ENCODE measurements around the gene DOK1. TPM values are rescaled to one million over a fixed set of nuclear protein-coding genes. Genes with fewer than 3 reads are reported as not detected.
A peak's percentile ranks its signal among the peaks of the same experiment; 100 is the strongest.

Gene DOK1
- total RNA-seq, 1 donor from 2014 or later, result 12.0 TPM

DNA sequence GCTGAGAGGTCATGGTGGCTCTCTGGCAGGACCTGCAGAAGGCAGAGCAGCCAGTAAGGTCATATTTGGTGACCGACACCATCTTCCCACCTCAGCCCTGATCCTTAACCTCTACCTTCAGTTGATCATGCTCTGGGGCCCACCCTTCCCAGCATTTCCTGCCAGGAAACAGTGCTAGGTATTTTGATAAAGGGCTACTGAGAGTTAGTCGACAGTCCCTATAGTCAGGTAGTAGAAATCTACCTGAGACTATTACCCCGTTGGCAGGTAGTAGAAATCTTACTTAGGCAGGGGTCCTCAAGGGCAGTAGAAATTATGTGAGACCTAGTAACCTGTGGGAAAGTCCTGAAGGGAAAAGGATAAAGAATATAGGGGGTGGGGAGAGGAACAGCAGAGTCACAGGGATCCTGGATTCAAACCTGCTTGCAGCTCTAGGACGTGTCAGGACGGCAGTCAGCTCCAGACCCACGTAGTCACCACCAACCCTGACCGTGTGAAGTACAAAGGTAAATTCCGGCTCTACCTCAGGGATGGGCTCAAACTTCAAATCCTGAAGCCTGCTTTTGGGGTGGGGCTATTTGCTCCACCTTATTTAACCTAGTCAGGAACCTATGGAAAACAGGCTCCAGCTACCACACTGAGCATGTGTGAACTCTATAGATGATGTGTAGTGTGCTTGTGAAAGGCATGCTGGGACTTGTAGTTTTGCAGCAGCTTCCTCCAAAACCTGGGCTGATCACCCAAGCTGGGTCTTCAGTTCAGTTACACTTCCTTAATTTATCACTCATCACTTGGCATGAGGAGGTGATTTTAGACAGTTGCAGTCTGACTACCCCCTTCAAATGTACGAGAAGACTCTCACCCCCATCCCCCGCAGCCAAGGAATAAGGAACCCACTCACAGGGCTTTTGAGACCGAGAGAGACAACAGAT, 28.5 kb upstream of the DOK1 start, which contains the start of gene DQX1:
Gene DQX1, minus strand, starts transcription at position 515 of the 932 bp plus-strand sequence. Its CDS starts 502 bp downstream, at position 13.
- peak; percentile 48 for DNase-seq (ENCODE audit: low spot score)

DNA sequence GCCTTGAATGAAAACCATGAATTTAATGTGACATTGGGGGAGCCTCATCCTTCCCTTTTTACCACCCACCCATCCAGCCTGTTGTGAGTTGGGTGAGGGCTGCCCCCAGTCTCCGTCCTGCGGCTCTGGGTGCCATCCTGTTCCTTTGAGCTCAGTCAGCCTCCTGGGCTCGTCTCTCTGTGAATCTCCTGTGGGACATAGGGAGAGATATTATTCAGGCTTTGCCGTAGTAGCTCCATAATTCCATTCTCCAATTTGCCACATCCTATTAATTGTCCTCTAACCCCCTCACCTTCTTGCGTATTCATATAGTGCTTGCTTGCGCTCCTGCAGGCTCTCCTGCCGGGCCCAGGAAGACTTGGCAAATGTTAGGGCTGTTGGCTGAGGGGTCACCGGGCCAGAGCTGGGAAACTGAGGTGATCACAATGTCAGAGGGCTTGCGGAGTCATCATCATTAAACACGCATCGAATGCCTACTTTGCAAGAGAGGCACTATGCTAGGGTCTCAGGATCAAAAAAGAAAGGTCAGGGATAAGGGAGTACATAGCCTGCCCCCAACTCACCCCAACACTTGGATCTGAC, 27.8 kb upstream of the DOK1 start:
- DNase-seq (ENCODE audit: low spot score), result no peak

DNA sequence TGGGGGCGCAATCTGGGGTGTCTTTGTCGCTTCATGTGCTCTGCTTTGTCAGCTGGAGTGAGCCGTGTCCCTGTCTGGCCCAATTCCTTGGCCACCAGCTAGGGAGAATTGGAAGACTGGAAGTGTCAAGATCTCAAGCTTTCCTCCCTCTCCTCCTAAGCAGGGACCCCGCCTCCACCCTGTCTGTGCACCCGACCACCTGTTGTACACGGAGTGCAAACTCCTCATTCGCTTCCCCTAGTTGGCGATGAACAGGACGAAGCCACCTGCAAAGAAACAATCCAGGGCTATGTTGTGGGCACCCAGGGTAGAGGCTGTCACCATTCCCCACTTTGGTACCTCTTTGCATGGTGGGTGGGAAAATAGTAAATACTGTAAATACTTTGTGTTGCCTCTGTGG, 26.8 kb upstream of the DOK1 start:
- no peak for DNase-seq (ENCODE audit: low spot score)

DNA sequence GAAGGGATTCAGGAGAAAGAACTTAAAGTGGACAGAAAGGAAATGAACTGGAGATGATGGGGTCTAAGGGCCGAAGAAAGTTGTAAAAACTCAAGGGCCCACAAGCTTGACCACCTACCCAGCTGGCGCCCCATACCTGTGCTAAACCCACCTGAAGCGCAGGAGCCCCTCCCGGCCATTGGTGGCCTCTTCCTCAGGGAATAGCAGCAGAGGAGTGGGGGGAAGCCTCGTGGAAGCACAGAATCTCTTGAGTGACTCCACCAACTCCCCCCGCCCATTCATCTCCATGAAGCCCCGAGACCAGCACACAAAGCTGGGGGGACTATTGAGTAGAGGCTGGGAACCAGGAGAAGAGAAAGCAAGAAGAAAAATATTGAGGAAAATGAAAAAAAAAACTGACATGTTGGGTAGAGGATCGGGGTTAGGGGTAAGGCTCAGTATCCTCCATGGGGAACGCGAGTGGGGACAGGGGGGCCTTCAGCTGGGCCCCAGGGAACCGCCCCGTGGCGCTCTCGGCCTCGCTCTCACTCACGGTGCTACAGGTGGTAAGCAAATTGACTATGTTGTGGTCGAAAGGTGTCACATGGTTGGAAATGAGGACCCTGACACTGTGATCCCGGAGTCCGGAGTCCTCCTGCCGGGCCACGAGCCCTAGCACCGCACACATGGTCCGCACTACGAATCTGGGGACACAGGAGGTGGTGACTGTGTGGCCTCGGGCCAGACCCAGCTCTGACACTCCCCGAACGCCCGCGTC, 25.7 kb upstream of the DOK1 start:
- DNase-seq (ENCODE audit: low spot score), result no peak

DNA sequence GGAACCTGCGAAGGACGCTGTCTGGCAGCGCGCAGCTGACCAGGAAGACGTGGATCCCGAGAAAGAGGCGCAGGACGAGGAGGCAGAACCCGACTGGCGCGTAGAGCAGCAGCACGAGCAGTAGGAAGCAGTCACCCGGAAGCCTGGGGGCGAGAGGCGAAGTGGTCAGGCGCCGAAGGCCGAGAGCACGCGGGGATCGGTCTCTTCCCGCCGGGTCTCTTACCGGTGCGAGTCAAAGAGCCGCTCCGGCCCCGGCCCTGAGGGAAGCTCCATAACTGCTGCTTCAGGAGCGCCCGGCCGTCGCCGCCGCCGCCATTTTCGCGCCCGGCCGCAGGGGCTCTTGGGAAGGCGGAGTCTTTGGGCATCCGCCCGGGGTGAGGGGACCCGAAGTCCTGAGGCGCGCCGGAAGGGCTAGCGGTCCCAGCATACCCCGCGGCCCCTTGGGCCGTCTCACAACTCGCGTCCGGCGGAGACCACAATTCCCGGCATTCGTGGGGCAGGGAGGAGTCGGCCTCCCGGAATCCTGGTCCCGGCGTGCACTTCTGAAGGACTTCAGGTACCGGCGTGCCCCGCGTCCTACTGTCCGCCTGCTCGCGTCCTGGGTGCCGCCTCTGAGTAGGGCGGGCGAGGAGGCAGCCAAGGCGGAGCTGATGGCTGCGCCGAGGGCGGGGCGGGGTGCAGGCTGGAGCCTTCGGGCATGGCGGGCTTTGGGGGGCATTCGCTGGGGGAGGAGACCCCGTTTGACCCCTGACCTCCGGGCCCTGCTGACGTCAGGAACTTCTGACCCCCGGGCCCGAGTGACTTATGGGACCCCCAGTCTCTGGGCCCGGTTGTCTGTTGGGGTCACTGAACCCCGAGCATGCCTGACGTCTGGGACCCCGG, 24.9 kb upstream of the DOK1 start, which contains the start of the genes AUP1 and HTRA2:
Gene AUP1, minus strand, starts transcription at position 350 of the 882 bp plus-strand sequence. Its CDS starts 77 bp downstream, at position 273.
Gene HTRA2, plus strand, starts transcription at position 577 of the 882 bp plus-strand sequence. Its CDS starts 74 bp downstream, at position 651.
- DNase-seq (ENCODE audit: low spot score), result peak; percentile 100

DNA sequence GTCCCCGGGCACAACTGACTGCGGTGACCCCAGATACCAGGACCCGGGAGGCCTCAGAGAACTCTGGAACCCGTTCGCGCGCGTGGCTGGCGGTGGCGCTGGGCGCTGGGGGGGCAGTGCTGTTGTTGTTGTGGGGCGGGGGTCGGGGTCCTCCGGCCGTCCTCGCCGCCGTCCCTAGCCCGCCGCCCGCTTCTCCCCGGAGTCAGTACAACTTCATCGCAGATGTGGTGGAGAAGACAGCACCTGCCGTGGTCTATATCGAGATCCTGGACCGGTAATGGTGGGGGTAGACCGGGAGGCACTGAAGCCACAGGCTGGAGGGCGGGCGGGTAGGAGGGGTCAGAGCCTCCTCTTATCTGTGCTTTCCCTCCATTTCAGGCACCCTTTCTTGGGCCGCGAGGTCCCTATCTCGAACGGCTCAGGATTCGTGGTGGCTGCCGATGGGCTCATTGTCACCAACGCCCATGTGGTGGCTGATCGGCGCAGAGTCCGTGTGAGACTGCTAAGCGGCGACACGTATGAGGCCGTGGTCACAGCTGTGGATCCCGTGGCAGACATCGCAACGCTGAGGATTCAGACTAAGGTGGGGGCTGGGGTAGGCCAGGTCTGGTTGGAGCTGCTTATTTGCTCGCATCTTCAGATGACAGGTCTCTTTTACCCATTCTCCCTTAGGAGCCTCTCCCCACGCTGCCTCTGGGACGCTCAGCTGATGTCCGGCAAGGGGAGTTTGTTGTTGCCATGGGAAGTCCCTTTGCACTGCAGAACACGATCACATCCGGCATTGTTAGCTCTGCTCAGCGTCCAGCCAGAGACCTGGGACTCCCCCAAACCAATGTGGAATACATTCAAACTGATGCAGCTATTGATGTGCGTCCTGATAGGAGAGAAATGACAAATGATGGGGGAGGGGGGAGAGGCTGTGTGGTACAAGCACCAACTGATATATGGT, 24.0 kb upstream of the DOK1 start:
- DNase-seq (ENCODE audit: low spot score), result peak; percentile 49

DNA sequence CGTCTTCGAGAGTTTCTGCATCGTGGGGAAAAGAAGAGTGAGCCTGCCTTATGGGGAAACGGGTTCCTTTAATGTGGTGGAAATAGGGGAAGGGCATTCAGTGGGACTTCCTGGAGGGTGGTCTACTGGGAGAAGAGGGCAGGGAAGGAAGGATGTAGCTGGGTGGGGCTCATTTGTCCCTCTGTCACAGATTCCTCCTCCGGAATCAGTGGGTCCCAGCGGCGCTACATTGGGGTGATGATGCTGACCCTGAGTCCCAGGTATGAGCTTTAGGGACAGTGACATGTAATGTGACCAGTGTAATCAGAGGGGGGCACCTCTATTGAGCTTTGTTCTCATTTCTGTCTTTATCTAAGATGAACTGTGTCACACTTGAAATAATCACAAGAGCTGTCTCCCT, 22.9 kb upstream of the DOK1 start:
- no peak for DNase-seq (ENCODE audit: low spot score)

DNA sequence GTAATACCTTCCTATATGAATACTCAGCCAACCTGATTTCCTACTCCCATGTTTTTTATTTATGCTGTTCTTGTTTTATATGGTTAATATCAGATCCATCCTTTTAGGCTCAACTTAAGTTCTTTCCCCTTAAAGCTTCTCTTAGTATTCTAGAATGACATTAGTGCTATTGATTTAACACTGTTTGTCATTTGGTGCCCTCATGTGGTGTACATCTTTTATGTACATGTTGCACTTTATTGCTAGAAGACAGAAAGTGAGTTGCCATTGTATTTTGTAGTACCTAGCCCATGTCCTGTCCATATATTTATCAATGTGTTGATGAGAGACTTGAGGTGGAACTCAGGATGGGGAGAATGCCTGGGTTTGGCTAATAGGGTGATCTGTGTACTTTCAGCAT, 22.3 kb upstream of the DOK1 start:
- peak; percentile 47 for DNase-seq (ENCODE audit: low spot score)

DNA sequence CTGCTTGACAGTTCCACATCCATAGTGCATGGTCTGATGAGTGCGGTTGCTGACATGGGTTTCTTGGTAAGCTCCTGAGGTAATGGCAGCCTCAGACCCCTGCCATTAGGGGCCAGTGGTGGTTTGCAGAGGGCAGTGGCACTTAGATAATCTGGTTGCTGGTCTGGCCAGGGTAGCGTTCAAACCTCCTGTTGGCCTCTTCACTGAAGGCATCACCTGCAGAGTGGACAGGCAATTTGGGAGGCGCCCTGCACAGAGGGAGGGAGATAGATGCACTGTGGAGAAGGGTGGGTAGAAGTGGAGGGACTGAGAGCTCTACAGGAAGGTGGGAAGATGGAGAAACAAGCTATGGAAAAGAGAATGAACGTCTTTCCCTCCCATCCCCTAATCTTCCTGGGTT, 21.1 kb upstream of the DOK1 start:
- DNase-seq (ENCODE audit: low spot score), result no peak

DNA sequence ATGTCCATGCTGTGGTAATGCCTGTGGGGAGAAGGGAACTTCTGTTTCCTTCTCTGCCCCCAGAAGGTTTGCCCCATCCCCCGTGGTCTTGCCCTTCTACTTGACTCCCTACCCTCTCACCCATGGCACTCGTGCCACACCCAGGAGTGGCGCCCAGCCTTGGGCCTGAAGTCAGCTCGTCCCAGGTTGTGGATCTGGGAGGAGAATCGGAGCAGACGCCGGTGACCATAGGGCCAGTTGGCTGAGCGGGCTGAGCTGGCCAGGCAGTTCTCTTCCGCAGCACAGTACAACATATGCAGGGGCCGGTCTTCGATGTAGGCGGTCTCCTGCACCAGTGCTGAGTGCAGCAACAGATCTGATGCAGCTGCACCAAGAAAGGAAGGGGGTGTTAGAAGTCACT, 20.1 kb upstream of the DOK1 start:
- no peak for DNase-seq (ENCODE audit: low spot score)

DNA sequence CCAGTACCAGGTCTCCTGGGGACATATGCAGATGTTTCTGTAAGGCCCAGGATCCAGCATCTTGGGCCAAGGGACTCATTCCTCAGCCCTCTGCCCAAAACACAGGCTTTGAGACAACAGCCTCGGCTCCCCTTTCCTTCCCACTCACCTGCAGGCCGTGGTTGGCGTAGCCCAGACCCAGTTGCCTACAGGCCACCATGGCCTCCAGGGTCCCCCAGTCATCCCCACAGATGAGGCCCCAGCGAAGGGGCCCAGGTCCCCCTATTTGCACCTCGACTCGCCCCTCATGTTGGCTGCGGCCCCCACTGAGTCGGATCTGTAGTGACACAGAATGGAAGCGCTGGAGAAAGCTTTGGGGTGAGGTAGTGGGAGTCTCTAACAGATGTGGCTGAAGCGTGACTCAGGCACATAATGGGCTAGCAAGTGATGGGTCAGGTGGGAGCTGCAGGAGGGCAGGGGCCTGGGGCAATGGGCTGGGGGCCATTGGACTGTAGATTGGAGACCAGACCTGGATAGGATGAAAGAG, 19.0 kb upstream of the DOK1 start:
- DNase-seq (ENCODE audit: low spot score), result no peak

DNA sequence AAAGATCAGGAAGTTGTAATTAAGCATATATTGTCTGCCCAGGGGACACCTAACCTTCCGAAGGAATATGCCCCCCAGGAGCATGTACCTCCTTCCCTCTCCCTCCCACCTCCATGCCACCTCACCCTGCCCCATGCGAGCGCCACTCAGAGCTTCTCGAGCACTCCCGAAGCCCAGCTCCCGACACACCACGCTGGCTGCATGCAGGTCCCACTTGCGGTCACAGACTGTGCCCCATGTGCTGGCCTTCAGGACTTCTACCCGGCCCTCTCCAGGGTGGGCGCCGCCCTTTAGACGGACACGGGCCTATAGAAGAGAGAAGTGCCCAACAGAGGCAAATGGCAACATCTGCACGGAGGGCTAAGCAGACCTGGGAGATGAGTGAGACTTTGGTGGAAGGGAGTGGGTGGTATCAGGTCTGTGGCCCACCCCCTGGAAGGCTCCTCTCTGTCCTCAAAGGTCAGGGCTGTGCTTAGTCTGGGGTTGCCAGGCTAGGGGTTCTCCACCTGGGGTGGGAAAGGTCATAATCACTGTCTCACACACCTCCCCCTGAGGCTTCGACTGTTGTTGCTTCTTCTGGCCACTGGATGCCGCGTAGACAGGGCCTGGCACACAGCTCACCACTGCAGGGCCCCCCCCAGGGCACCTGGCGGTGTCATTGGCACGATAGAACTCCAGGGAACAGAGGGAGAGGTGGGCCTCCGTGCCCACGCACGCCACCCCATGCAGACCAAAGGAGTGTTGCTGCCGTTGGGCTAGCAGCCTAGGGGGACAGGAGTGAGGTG, 18.2 kb upstream of the DOK1 start:
- DNase-seq (ENCODE audit: low spot score), result no peak

DNA sequence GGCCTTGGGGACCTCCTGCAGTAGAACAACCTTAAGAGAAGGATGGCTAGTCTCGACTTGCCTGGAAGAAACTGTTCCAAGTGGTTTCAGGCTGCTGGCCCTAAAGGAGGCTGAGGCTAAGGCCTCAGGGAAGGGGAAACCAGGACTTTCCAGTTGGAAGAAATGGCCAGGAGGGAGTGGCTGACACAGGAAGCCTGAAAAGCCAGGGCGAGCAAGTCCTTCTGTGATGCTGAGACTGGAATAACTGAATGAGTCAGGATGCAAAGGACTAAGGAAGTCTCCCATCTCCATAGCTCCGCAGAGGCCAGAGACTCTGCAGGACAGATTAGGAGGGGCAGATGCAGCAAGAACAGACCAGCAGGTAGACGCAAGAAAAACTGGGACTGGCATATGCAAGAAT, 17.4 kb upstream of the DOK1 start:
- no peak for DNase-seq (ENCODE audit: low spot score)

DNA sequence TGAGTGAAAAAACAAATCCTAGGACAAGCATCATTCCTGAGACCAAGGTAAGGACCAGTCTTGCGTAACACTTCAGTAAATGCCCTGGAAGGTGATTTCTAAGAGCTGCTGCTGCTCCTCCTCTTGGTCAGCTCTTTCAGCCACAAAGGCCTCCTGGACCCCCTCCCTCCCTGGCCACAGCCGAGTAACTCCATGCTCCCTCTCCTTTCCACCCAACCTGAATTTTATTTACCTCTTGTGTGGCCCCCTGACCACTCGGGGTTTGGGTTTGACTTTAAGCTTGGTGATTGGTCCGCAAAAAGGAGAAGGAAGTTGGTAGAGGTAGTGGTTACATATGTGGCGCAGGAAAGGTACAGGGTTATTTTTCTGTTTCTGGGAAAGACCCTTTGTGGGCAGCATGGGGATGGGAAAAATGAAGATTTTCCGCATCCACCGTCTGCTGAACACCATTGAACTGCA, 15.6 kb upstream of the DOK1 start:
- no peak for DNase-seq (ENCODE audit: low spot score)

DNA sequence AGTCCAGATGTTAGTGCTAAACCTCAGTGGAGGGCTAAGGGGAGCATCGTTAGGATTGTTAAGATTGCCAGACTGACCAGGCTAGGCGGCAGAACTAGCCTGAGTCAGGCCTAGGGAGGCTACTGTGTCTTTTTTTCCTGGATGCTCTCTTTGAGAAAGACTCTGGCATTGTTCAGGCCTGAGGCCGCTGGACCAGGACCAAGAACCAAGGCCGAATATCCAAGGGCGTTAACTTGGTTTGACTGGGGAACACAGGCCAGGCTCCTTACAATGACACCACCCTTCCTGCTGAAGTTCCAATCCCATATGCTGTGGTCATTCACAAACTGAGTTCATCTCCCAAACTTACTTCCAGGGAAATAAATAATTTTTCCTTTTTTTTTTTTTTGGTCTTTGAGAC, 14.2 kb upstream of the DOK1 start:
- no peak for DNase-seq (ENCODE audit: low spot score)

DNA sequence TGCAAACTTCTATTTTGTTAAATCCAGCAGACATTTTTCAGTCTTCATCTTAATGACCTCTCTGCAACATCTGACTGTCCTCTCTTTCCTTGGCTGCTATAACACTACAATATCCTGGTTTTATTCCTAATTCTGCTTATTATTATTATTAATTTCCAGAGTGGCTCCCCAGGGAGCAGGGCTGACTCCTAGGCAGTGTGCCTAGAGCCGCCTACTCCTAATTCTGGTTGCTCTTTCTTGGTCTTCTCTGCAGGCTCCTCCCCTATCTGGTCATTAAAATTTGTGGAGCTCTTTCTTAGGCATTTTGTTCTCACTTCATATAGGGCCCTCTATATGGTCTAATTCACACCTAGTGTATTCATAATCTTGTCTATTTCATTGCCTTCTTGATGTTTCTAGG, 11.5 kb upstream of the DOK1 start:
- no peak for DNase-seq (ENCODE audit: low spot score)

DNA sequence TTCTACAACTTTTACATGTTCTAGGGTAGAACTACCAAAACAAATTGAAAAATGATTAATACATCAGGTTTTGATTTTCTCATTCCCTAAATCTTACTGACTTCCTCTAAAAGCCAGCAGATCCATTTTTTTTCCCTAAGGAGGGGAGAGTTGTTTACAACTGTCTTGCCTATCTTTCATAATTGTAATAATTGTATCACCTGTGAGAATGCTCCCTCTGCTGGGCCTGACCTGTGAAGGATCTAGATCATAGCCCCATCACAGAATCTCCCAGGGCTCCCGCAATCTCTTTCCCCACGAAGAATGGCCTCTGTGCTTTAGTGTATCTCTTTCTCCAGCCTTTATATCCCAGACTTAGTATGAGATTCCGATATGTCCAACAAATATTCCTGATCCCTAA, 9.9 kb upstream of the DOK1 start:
- no peak for DNase-seq (ENCODE audit: low spot score)

DNA sequence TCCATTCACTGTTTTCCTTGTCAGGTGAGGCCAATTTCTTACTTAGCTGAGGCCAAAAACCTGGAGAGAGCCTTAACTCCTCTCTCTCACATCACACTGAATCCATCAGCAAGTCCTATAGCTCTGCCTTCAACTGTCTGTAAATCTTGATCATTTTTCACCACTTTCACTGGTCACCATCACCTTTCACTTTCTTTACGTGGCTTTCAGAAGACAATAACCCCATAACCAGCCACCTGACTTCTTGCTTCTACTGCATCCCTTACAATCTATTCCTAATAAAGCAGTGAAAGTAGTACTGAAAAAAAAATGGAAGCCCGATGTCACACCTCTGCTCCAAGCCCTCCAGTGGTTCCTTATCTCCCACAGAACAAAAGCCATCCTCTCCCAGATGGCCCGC, 8.5 kb upstream of the DOK1 start:
- no peak for DNase-seq (ENCODE audit: low spot score)

All from umbilical cord (tissue), 2 donors.